Hematopoietic multipotent progenitor cell treated with erythropoietin and hydrocortisone succinate and interleukin-3 and kit ligand, for 6 days (in vitro differentiated cells): ENCODE data around the gene VMAC.

Experiments used
- DNase-seq: peaks from one replicate; pipeline ENCODE4 v3.0.0-alpha.2; 2015

Gene VMAC

DNA sequence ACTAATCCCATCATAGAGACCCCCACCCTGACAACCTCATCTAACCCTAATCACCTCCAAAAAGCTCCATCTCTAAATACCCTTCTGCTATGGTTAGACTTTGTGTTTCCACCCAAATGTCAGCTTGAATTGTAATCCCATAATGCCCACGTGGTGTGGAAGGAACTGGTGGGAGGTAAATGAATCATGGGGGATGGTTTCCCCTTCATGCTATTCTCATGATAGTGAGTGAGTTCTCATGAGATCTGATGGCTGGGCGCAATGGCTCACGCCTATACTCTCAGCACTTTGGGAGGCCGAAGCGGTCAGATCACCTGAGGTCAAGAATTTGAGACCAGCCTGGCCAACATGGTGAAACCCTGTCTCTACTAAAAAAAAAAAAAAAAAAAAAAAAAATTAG lies 2.6 kb downstream of the VMAC start:
- no peak for DNase-seq

DNA sequence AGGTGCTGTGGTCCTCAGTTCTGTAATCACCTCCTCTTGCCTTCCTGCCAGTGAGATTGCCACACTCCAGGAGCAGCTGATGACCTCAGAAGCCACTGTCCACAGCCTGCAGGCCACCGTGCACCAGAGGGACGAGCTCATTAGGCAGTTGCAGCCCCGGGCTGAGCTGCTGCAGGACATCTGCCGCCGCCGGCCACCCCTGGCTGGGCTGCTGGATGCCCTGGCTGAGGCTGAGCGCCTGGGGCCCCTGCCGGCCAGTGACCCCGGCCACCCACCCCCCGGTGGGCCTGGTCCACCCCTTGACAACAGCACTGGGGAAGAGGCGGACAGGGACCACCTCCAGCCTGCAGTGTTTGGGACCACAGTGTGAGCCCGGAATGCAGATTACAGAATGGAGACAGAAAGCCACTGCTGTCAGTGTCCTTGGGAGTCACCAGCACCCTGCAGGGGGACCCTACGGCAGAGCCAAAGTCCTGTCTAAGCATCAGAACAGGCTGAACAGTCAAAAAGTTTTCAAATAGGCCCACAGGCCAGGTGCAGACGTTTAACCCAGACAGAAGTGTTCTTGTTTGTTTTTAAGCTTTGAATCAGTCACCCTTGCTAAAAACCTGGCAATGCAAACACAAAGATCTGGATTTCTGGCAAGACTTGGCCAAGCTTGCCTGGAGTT lies 4.2 kb downstream of the VMAC start:
- DNase-seq = no peak

DNA sequence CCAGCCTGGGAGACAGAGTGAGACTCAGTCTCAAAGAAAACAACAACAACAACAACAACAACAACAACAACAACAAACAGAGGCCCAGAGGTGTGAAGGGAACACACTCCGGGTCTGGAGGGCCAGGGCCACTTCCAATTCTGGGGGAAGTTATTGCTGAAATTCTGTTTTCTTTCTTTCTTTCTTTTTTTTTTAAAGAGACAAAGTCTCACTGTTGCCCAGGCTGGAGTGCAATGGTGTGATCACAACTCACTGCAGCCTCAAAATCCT lies 5.9 kb downstream of the VMAC start:
- no peak for DNase-seq

DNA sequence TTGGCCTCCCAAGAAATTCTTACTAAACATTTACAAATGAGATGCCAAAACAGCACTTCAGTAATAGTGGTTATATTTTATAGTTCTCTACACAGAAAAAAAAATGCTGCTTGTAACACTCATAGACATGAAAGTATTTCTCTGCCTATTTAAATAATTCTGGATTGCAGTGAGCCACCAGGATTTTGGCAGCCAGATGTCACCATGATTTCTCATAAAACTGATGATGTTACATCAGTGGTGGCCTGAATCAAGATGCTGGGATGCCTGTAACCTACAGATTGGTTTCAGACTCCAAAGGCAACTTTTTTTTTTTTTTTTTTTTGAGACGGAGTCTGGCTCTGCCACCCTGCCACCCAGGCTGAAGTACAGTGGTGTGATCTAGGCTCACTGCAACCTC lies 6.7 kb downstream of the VMAC start:
- no peak for DNase-seq

DNA sequence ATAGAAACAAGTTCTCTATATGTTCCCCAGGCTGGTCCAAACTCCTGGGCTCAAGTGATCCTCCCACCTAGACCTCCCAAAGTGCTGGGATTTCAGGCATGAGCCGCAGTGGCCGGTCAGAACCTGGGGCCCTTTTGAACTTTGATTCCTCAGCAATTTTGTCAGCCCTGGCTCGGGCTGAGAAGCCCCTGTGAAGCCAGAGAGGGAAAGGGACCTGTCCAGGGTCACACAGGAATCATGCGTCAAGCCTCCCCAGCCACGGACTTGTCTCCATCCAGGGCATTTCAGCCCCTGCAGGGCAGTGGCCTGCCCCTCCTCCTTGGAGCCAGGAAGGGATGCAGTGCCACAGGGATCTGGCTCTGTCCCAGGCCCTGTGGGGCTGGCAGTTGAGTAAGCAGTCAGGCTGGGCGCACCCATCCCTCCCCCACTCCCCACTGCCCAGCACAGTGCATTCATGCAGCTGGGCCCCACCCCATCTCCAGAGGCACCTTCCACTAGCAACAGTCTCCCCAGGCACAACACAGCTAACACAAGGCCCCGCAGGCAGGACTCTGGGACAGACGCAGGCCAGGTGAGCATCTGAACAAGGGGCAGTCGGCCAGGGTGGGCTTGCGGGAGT lies 9.2 kb downstream of the VMAC start, which contains the start of gene CAPS:
TSS of gene CAPS (plus strand) at position 516 of the 619 bp plus-strand sequence. CDS start 153 bp downstream, outside the sequence.
- DNase-seq = no peak

DNA sequence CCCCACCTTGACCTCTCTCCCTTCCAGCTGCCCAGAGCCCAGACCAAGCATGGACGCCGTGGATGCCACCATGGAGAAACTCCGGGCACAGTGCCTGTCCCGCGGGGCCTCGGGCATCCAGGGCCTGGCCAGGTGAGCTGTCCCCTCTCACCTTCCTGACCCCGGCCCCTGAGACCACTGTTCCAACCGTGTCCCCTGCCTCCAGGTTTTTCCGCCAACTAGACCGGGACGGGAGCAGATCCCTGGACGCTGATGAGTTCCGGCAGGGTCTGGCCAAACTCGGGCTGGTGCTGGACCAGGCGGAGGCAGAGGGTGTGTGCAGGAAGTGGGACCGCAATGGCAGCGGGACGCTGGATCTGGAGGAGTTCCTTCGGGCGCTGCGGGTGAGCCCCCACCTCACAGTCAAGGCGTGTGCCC lies 9.7 kb downstream of the VMAC start:
- DNase-seq = no peak

DNA sequence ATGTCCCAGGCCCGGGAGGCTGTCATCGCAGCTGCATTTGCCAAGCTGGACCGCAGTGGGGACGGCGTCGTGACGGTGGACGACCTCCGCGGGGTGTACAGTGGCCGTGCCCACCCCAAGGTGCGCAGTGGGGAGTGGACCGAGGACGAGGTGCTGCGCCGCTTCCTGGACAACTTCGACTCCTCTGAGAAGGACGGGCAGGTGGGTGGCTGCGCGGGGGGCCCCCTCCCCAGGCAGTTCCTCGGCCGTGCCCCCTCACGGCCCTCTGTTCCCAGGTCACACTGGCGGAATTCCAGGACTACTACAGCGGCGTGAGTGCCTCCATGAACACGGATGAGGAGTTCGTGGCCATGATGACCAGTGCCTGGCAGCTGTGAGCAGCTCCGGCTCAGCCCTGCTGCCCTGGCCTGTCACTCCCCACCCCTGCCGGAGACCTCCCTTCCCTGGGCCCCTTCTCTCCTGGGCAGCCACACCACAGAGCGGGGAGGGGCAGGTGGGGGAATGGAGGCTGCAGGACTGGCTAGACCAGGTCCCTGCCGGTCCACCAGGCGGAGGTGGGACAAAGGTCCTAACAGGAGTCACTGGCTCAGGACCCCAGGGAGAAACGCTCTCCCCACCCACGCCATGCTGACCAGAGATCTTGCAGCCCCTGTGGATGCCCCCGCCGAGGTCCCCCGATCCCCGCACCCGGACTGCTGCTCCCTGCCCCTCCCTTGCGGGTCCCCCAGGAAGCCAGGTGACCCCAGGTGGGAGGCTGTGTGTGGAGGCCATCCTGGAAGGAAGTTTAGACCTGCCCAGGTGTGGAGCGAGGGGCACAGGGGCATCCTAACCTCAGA lies 10.5 kb downstream of the VMAC start:
- no peak for DNase-seq

DNA sequence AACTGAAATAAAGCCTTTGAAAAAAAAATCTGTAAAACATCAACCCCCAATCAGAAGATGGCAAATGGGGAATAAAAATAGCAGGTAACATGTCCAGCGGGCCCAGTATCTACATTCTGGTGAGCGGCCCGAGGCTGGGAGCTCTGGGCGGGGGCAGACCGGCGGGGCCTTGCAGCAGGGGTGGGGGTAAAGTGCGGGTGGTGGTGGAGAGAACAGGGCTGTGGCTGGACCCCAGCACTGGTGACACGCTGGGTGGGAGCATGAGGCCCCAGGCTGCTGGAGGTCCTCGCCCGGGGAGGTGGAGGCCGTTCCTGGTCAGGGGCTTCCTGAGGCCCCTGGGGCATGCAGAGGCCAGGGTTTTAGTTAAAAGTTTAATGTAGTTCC lies 11.1 kb downstream of the VMAC start:
- DNase-seq = no peak

DNA sequence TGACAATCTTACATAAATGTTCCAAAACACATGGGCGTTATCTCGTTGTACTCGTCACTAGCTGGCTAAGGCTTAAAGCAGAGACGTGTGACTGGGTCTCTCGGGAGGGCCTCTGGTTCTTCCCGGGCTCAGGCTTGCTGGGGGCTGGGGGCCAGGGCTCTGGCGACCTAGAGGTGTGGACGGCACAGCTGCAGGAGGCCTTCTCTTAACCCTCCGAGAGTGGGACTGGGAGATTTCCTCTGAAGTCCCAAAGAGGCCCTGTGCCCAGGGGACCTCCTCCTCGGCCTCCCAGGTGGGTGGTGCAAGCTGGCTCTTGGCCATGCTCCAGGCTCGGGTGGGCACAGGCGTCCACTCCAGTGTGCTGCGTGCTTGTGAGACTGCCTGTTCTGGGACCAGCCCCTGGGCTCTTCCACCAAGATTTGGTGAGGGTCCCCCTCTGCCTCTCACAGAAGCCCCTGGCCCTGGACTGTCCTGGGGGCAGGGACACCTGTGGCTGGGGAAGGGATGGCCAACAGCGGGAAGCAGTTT lies 11.6 kb downstream of the VMAC start:
- no peak for DNase-seq

DNA sequence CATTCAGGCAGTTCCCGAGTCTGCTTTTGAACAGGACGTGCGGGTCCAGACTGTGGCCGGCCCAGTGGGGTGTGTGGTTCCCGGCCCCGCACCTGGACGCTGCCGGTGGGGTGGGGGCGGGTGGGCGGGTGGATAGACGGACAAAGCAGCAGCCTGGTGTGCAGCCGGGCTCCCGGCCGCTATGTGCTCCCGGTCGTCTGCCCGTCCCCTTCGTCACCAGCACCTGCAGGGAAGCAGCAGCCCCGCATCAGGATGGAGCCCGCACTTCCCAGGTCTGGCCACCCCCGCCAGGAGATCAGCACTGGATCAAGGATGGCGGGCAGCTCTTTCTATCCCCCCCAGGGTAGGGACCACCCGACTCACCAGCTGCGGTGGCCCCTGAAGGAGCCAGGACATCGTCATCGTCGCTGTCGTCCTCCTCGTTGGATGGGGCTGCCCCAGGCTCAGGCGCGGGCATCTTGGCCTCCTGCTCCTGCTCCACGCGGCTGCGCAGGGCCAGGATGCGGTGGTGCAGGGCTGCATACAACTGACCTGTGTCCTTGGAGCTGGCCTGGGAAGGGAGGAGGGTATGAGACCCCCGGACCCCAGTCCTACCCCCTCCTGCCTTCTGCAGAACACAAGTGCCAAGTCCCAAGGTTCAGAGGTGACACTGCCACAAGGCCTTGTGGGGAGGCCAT lies 12.9 kb downstream of the VMAC start:
- DNase-seq = no peak

DNA sequence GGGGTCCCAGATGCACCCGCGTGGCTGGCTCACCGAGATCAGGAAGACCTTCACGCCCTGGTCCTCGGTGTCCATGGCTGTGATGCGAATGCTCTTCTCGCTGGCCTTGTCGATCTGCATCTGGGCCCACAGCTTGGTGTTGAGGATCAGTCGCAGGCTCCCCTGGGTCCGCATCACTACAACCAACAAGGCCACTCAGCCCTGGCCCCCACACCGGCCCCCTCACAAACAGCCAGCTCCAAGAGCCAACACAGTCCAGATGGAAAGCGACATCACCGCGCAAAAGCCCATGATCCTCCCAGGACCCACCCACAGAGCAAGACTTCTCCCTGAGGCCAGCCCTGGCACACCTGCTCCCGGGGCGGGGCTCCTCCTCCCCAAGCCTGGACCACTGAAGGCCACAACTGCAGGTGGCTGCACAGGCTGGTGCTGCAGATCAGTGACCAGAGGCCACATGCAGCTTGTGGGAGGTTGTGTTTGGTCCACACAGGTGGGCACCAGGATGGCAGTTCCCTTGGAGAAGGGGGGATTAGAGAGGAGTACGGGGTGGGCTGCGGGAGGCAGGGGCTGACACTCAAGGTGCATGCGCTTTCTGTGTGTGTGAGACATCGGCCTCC lies 13.9 kb downstream of the VMAC start:
- no peak for DNase-seq

DNA sequence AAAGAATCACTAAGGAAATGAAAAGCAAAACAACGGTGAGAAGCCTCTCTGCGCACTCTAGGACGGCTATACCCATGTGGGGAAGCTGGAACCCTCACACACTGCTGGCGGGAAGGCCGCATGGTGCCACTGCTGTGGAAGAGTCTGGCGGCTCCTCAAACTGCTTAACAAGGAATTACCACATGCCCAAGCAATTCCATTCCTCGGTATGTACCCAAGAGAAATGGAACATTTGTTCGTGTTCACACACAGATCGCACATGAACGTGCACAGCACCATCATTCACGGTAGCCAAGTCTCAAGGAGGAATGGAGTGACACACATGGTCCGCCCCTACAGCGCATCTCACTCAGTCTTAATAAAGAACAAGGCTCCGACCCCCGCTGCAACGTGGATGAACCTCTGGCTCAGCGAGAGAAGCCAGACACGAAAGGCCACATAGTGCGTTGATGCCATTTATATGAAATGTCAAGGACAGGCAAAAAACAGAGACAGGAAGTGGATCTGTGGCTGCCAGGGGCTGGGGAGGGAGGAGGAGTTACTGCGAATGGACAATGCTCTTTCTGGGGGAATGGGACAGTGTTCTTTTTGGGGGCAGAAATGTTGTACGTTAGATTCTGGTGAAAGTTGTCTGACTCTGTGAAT lies 17.0 kb downstream of the VMAC start:
- no peak for DNase-seq

DNA sequence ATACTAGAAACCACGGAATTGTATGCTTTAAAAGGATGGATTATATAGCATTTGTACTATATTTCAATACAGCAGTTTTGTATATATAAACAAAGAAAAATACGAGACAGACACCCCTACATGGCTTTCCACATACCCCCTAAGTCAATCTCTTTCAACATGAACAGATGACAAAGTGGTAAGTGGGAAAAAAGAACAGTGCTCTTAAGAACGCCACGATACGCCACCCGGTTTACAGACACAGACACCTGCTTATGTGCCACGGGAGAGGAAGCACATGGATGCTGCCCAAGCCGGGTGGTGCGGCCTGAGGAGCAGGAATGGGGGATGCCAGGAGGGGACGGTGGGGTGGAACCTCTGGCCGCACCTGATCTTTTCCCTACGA lies 17.5 kb downstream of the VMAC start:
- no peak for DNase-seq

DNA sequence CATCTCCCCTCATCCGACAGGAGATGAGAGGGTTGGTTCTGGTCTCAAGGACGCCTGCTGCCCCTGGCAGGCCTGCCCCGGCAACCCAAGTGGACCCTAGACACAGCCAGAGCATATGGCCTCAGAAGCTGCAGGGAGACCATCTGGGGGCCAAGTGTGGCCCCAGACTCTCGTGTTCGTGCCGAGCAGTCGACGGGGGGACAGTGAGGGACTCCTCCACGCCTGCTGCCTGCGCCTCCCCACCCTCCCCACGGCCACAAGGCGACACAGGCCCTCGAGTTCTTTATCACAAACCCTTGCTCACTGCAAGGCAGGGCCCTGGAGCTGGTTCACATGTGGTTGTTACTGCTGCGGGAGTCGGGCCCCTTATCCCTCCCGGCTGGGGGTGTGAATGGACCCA lies 18.7 kb downstream of the VMAC start:
- DNase-seq = no peak

DNA sequence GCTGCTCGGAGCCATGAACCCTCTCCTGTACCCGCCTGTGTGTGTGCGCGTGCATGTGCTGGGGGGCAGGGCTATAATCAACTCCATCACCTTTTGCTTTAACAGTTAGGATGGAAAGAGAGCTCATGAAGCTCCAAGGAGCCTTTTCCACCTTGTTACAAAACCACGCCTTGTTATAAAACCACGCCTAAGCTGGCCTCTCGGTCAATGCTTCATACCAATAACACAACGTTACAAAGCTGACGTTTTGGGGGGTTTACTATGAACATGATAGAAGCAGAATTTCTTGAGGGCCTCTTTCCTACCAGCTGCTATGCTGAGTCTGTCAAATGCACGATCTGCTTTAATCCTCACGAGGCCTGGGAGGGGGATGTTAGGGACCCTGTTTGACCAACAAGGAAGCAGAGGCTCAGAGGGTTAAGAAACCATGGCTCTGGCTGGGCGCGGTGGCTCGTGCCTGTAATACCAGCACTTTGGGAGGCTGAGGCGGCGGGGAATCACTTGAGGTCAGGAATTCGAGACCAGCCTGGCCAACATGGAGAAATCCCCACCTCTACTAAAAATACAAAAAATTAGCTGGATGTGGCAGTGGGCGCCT lies 21.3 kb downstream of the VMAC start:
- no peak for DNase-seq

DNA sequence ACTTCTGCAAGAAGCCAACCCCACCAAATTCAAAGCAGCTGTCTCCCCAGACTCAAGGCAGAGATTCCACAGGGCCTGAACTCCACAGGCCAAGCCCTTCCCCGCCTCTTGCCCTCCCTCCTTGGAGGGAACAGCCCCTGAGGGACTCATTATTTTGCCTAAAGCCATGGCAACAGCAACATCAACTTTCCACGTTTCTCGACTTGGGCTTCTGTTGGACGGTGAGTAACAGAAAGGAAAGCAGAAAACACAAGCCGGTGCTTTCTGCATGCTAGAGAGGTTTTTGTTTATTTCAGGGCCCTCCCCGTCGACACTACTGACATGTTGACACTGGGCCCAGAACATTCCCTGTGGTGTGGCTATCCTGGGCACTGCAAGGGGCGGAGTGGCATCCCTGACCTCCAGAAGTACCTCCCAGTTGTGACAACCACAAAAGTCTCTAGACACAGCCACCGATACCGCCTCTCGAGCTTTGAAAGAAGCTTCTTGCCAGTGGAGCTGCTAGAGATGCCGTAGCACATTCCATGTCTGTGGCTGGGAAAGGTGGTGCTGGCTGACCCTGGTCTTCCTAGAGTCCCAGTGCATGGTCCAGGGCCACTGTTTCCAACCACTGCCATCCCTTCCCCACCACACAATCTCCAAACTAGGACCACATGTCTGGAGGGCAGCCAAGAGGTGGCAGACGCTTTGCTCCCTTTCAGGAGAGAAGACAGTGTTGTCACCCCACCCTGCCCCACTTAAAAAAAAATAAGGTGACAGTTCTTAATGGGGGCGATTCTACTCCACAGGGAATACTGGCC lies 22.2 kb downstream of the VMAC start:
- no peak for DNase-seq

DNA sequence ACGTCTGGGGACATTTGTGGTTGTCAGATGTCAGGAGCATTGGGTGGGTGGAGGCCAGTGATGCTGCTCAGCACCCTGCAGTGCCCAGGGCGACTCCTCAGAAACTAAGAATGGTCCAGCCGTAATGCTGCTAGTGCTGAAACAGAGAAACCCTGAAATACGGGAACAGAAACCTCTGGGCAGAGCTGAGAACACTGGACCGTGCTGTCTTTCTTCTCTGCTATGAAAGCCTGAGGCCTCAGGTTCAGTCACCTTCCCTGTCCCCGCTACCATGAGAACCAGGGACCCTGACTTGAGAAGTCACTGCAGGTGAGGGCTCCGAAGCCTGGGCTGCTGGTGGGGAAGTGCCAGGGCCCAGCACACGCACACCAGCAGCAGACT lies 22.8 kb downstream of the VMAC start:
- no peak for DNase-seq

DNA sequence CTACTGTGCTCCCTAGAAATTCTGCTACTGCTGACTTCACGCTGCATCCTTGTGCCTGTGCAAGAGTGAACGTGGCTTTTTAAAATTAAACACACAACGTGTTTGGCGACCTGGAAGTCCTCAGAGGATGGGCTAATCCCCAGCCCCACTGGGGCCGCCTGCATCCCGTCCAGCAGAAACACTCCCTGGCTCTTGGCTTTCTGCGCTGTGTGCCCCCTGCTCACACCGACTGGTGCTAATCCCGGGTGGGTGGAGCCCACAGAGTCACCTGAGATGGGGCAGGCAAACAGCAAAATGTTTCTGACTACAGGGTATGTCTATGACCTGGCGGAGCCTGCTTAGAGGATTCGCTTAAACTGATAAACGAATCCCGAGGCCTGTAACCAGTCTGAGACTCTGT lies 24.5 kb downstream of the VMAC start:
- DNase-seq = no peak

DNA sequence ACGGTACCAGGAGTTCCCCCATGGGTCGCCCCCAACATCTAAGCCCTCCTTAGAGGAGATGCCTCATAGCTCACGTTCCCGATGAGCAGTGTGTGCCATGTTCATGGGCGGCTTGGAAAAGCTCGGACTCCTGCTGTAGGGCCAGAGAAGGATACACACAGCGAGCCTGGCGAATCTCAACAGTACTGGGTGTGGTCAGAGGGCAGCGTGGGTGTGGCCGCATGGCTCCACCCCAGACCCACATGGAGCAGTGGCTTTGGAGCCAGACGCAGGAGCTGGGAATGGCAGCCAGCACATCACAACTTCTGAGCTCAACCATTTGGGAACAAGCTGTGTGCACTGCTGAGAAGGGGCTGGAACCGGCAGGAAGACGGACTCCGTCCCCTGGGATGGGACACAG lies 25.0 kb downstream of the VMAC start:
- DNase-seq = no peak

DNA sequence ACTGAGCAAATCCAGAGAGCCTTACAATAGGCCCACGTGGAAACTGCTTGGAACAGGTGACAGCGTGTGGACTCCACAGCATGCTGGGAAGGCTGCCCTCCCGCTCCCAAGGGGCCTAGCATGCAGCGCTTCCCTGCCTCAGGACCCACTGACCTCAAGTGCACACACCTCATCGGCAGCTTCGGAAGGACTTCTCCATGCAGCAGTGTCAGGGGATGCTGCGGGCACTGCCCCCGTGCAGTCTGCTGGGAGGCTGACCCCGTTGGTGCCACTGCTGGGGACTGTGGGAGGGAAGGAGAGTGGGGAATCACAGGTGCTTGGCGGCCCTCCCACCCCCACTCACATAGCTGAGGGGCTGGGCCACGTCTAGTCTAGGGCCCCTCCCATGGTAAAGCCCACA lies 26.6 kb downstream of the VMAC start:
- no peak for DNase-seq

DNA sequence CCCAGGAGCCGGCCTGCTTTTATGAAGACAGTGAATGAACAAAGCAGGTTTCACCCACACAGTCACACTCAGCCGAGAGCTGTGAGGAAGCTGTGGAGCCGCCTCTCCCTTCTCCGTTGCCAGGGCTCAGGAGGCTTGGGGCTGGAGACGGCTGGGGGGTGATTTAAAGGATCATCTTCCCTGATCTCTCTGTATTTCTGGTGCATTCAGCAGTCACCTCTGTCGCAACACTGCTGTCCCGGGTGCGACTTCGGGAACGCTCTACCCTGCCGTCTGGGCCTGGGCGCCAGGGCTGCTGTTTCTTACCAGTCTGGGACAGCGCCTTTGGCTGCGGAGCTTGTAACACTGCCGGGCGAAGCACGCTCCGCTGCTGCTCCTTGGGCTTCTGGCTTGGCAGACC lies 27.5 kb downstream of the VMAC start:
- no peak for DNase-seq
